Progenitor cell of endocrine pancreas (in vitro differentiated cells): Measurements from ENCODE around the gene ZNF574. TPM values are rescaled to one million over a fixed set of nuclear protein-coding genes. Genes with fewer than 3 reads are reported as not detected.

Experiments used
- DNase-seq: peaks from one replicate; pipeline ENCODE4 v3.0.0; 2021; ENCODE audit warnings: low spot score; ENCODE audit not compliant: unreplicated experiment
- H3K27ac Mint-ChIP-seq: 2 replicates; pipeline ENCODE4 v1.8.0; 2021; ENCODE audit warnings: mild to moderate bottlenecking, moderate library complexity, mixed read lengths
- H3K27me3 Mint-ChIP-seq: 2 replicates; pipeline ENCODE4 v1.8.0; 2021; ENCODE audit warnings: mixed read lengths
- H3K36me3 Mint-ChIP-seq: 2 replicates; pipeline ENCODE4 v1.8.0; 2022; ENCODE audit warnings: mixed read lengths; ENCODE audit not compliant: insufficient read depth
- H3K4me1 Mint-ChIP-seq: 2 replicates; pipeline ENCODE4 v1.8.0; 2021; ENCODE audit warnings: low read depth, mixed read lengths
- H3K4me3 Mint-ChIP-seq: 2 replicates; pipeline ENCODE4 v1.8.0; 2021; ENCODE audit warnings: low read depth, mild to moderate bottlenecking, moderate library complexity, mixed read lengths
- H3K9me3 Mint-ChIP-seq: 2 replicates; pipeline ENCODE4 v1.8.0; 2021; ENCODE audit warnings: low read depth, mixed read lengths
- CTCF ChIP-seq: fragments of 200-600 bp; sonication (generic); IDR thresholded peaks from one replicate; pipeline ENCODE4 v1.5.0; 2021; ENCODE audit warnings: antibody characterized with exemption, mild to moderate bottlenecking; ENCODE audit not compliant: unreplicated experiment
- total RNA-seq: library from RNA; stranded (reverse); gene quantifications from 2 replicates; pipeline ENCODE4 v1.2.1, GENCODE V29; 2021

ZNF574 gene
- total RNA-seq, 1 donor from 2014 or later: 22.5 TPM

DNA sequence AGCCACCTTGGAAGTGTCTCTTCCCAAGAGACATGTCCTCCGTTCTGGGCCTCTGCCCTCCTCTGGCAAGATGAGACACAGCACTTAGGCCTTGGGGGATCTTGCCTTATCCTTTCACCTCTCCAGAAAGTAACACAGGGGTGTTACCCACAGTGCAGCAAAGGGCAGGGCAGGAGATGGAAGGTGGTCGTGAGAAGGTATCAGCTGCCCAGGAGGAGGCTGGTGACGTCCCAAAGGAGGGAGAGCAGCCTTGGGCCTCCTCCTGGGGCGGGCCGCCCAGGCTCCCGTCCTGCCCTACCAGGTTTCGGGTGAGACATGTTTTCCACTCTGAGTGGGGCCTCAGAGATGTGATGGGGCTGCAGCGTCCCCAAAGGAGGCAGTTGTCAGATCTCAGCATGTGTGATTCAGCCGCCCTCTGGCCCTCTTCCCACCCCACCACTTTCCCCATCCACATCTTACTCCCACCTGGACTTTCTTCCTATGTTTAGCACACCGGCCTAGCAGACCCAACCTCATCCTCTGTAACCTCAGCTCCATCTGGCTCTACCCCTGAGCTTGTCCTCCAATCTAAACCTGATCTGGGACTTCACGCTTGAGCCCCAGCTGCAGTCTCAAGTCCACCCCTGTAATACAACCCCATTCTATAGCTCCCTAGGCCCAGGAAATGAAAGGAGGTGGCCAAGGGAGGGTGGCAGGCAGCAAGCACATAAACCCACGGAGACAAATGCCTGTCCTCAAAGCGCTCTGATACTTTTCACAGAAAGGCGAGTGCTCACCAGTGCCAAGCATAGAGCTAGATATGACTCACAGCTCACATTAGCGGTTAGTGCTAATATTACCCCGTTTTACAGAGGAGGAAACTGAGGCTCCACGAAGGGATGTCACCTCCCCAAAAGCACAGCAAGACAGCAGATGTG lies 47.0 kb downstream of the ZNF574 start:
- no peaks in the 10 kb centered on the region for H3K4me1 Mint-ChIP-seq
- H3K4me3 Mint-ChIP-seq: no peak overlapping the region
- TF ChIP-seq CTCF: no peak
- peaks cover 37% of the 10 kb centered on the region for H3K27me3 Mint-ChIP-seq
- H3K9me3 Mint-ChIP-seq: no peaks in the 10 kb centered on the region
- no peaks in the 10 kb centered on the region for H3K36me3 Mint-ChIP-seq
- DNase-seq: no peak
- H3K27ac Mint-ChIP-seq: no peak overlapping the region

DNA sequence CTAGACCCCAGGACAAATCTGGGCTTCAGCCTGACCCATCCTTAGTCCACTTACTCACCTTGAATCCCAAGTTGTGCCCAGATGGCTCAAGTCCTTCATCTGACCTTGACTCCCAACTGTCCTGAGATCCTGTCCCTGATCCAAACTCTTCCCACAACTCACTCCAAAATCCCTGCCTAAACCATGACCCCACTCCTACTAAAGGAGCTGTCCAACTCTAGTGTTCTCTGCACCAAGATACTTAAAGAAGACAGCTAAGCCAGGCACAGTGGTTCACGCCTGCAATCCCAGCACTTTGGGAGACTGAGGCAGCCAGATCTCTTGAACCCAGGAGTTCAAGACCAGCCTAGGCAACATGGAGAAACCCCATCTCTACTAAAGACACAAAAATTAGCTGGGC lies 47.8 kb downstream of the ZNF574 start:
- H3K4me3 Mint-ChIP-seq: no peak overlapping the region
- H3K4me1 Mint-ChIP-seq: no peaks in the 10 kb centered on the region
- TF ChIP-seq CTCF: no peak
- H3K27me3 Mint-ChIP-seq: peaks cover 40% of the 10 kb centered on the region
- H3K9me3 Mint-ChIP-seq: no peaks in the 10 kb centered on the region
- no peaks in the 10 kb centered on the region for H3K36me3 Mint-ChIP-seq
- H3K27ac Mint-ChIP-seq: no peak overlapping the region
- no peak for DNase-seq

DNA sequence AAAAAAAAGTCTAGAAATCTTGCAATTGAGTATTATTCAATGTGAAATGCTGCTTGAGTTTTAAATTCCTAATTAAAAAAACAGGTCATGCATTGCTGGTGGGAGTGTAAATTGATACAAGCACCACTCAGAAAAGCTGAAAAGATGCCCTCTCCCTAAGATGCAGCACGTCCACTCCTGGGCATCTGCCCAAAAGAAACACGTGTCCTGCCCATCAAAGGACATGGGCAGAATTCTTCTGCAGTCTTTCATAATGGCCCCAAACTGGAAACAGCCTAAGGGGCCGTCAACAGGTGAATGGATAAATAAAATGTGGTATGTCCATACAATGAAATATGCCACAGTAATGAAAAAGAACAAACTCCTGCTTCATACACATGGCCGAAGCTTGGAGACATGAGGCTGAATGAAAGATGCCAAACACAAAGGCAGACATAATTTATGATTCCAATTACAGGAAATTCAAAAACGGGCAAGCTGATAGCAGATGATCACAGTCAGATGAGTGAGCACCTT lies 48.5 kb downstream of the ZNF574 start:
- Mint-ChIP-seq H3K4me1 (no peaks in the 10 kb centered on the region), H3K4me3 (no peak overlapping the region), H3K36me3 (no peaks in the 10 kb centered on the region), H3K9me3 (no peaks in the 10 kb centered on the region), H3K27me3 (peaks cover 42% of the 10 kb centered on the region), H3K27ac (no peak overlapping the region)
- TF ChIP-seq CTCF: no peak
- no peak for DNase-seq

DNA sequence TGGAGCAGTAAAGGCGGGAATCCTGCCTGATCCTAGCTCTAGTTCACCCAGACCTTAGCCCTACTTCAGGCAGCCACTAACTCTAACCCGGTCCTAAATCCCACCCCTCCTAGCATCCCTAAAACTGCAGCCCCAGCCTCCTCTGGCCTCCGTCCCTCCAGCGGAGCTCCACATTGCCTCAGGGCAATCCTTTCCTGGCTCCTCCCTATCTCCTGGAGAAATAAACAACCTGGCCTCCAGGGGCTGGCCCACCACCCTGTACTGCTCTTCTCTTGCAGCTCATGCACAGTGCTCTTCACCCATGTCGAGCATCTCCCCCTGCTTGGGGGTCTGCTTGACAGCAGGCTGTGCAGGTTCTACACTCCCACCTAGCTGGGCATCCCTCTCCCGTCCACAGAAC lies 49.6 kb downstream of the ZNF574 start:
- peaks cover 51% of the 10 kb centered on the region for H3K27me3 Mint-ChIP-seq
- H3K4me3 Mint-ChIP-seq: no peak overlapping the region
- TF ChIP-seq CTCF: no peak
- H3K4me1 Mint-ChIP-seq: no peaks in the 10 kb centered on the region
- no peaks in the 10 kb centered on the region for H3K36me3 Mint-ChIP-seq
- no peak for DNase-seq
- H3K9me3 Mint-ChIP-seq: no peaks in the 10 kb centered on the region
- H3K27ac Mint-ChIP-seq: no peak overlapping the region

DNA sequence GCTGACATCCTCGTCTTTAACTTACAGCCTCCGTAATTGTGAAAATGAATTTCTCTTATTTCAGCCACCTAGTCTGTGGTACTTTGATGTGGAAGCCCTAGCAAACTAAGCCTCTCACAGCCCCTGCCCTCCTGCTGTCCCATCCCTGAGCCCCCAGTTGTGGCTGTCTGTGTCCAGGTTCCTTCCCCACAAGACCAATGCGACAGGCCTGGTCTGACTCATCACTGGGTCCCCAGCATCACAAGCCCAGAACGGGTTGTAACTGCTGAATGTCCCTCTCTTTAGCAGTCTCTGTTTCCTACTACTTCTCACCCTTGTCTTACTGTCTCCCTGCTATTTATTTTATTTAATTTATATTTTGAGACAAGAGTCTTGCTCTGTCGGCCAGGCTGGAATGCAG lies 50.6 kb downstream of the ZNF574 start:
- DNase-seq: no peak
- Mint-ChIP-seq H3K36me3 (no peaks in the 10 kb centered on the region), H3K4me3 (no peak overlapping the region), H3K27ac (no peak overlapping the region), H3K4me1 (no peaks in the 10 kb centered on the region), H3K27me3 (peaks cover 55% of the 10 kb centered on the region), H3K9me3 (no peaks in the 10 kb centered on the region)
- TF ChIP-seq CTCF: no peak
